Mammary epithelial cell (primary cell): Measurements from ENCODE around the gene SMCO1.
"Not testable (repeated sequence)": the region's sequence is repeated elsewhere in the genome, so short reads cannot be mapped to it uniquely, and the experiment has no call there.

Experiments used
- CTCF ChIP-seq, 2 donors: IDR thresholded peaks in 1 of 2; conservative IDR thresholded peaks in 1 of 2; 2 replicates each; pipeline ENCODE4 v1.5.1; 2011 to 2012; ENCODE audit warnings: inconsistent platforms in 2 of 2, low read length in 2 of 2, mild to moderate bottlenecking in 2 of 2, control low read depth in 1 of 2, low read depth in 1 of 2; ENCODE audit not compliant: insufficient read depth in 1 of 2; ENCODE audit errors: extremely low read depth in 1 of 2
- EZH2 ChIP-seq: IDR thresholded peaks from 2 replicates; pipeline ENCODE4 v1.6.1; 2012; ENCODE audit warnings: low read length, inconsistent platforms, borderline replicate concordance

- not testable (repeated sequence) for TF ChIP-seq CTCF (conservative IDR thresholded peaks at IDR 0.05 in 1 of 2, IDR thresholded peaks at IDR 0.05 in 1 of 2; ENCODE audit: extremely low read depth in 1 of 2, insufficient read depth in 1 of 2, low read depth in 1 of 2, low read length in 2 of 2); EZH2
Observed at GRCh38 chr3:196504077-196504398, 11.1 kb downstream of the SMCO1 start.
